ENCODE measurements around the gene RPS6KA3.

The RPS6KA3 gene

DNA sequence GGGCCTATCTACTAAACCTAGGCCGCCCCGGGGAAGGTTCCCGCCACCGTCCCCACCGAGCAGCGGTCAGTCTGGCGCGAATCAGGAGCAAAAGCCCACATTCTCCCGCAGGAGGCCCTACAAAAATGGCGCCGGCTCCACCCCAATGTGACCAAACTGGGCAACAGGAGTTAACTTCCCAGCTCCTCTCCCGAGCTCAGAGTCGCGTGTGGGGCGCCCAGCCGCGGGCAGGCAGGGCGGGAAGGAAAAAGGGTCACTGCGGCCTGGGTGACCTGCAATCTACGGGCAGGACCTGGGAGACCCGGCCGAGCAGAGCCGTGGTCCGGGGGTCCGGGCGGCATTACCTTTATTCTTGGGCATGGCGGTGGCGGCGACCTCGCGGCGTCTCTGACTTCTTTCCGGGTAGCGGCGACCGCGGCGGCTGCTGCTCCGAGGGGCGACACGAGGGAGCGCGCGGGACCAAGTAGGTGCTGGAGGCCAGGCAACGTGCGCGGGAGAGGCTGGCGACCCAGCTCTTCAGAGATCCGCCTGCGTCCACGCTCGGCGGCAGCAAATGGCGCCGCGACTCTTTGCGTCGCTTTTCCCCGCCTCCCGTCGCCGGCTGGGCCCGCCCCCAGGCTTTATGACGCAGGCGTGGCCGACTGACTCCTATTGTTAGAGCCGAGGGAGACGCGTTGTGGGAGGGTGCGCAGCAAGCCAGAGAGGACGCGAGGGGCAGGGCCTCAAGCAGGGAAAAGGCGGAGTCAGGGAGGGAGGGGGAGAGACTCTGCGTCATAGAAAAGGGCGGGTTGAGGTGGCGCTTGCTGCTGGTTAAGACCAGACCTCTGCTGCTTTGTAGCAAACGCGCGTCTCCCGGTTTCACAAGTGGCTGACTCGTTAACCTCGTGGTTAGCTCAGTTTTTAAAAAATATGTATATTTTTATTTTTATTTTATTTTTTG is 125.2 kb downstream of the RPS6KA3 start, which contains the start of gene EIF1AX:
EIF1AX (minus strand) TSS at position 558 of the 940 bp plus-strand sequence; CDS start at position 360, 198 bp downstream.
- POLR2A ChIA-PET = no interaction called here

DNA sequence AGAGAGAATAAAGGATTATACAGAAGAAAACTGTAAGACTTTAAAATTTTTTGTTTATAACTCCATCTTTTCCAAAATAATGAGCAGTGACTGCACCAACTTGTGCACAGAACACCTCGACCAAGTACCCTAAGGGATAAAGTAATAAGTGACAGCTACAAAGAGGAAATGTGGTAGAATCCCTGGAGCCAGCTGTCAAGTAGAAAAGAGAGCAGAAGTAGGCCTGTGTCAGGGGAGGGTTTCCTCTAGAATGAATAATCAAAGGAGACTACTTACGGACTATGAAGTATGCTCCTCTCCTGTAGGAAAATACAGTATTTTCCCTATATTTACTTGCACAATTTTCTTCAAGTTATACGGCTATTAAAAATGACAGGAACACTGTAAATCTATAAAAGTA is 126.3 kb downstream of the RPS6KA3 start:
- peak in 2 of 3 donors; percentile 43 to 46 for DNase-seq
- POLR2A ChIA-PET = no interaction called here
- WGBS (ENCODE audit: insufficient coverage) = no CpG with 5 or more reads among the region's 3 CpGs
- no peaks in the 10 kb centered on the region for H3K27me3 ChIP-seq (replicated peaks in 2 of 5; ENCODE audit: control insufficient read depth in 4 of 5, insufficient read depth in 5 of 5, low read length in 4 of 5)
- H3K27ac ChIP-seq (ENCODE audit: insufficient read depth in 1 of 2, low read depth in 1 of 2, low read length in 2 of 2, poor library complexity in 1 of 2, severe bottlenecking in 2 of 2) = peak overlapping the region; percentile 68 to 88
- peaks cover 11 to 21% (median 13%) of the 10 kb centered on the region in 4 experiments for H3K4me1 ChIP-seq (ENCODE audit: control extremely low read depth in 1 of 4, control insufficient read depth in 4 of 4, insufficient read depth in 4 of 4, low read length in 3 of 4)
- no peaks in the 10 kb centered on the region for H3K9me3 ChIP-seq (ENCODE audit: control extremely low read depth in 1 of 5, control insufficient read depth in 4 of 5, insufficient read depth in 2 of 5, low read depth in 1 of 5, low read length in 4 of 5)
- peaks cover 9 to 35% (median 16%) of the 10 kb centered on the region in 4 experiments for H3K36me3 ChIP-seq (ENCODE audit: control insufficient read depth in 4 of 4, insufficient read depth in 4 of 4, low read length in 3 of 4)
- CTCF ChIA-PET = interaction anchor here (1.3 kb wide), 1 partner anchor 8 kb away, joined by 3 read pairs; no protein-coding TSS in a partner anchor
- peak overlapping the region in 6 of 7 experiments; percentile 89 to 99 (median 94) for H3K4me3 ChIP-seq (ENCODE audit: control insufficient read depth in 1 of 7, extremely low read depth in 1 of 7, insufficient read depth in 4 of 7, low read depth in 2 of 7, low read length in 6 of 7)

More for the DNA sequence above, 125.2 kb downstream of the RPS6KA3 start, which contains the start of gene EIF1AX:
- H3K27ac ChIP-seq (ENCODE audit: insufficient read depth in 1 of 2, low read depth in 1 of 2, low read length in 2 of 2, poor library complexity in 1 of 2, severe bottlenecking in 2 of 2) = peak within 1 kb of the TSS; percentile 68 to 88
- no peaks in the 10 kb centered on the region for H3K9me3 ChIP-seq (ENCODE audit: control extremely low read depth in 1 of 5, control insufficient read depth in 4 of 5, insufficient read depth in 2 of 5, low read depth in 1 of 5, low read length in 4 of 5)
- CTCF ChIA-PET = interaction anchor here (1.3 kb wide), 1 partner anchor 9 kb away, joined by 3 read pairs; no protein-coding TSS in a partner anchor
- H3K4me3 ChIP-seq (ENCODE audit: control insufficient read depth in 1 of 7, extremely low read depth in 1 of 7, insufficient read depth in 4 of 7, low read depth in 2 of 7, low read length in 6 of 7) = peak within 1 kb of the TSS; percentile 36 to 99 (median 93)
- peak; percentile 96 to 99 (median 99) for DNase-seq
- WGBS (ENCODE audit: insufficient coverage) = under 1% methylated on average over 35 of the region's 82 CpGs
- H3K4me1 ChIP-seq (ENCODE audit: control extremely low read depth in 1 of 4, control insufficient read depth in 4 of 4, insufficient read depth in 4 of 4, low read length in 3 of 4) = peaks cover 11 to 21% (median 13%) of the 10 kb centered on the region in 4 experiments
- H3K36me3 ChIP-seq (ENCODE audit: control insufficient read depth in 4 of 4, insufficient read depth in 4 of 4, low read length in 3 of 4) = peaks cover 3 to 25% (median 9%) of the 10 kb centered on the region in 4 experiments
- H3K27me3 ChIP-seq (replicated peaks in 2 of 5; ENCODE audit: control insufficient read depth in 4 of 5, insufficient read depth in 5 of 5, low read length in 4 of 5) = no peaks in the 10 kb centered on the region

DNA sequence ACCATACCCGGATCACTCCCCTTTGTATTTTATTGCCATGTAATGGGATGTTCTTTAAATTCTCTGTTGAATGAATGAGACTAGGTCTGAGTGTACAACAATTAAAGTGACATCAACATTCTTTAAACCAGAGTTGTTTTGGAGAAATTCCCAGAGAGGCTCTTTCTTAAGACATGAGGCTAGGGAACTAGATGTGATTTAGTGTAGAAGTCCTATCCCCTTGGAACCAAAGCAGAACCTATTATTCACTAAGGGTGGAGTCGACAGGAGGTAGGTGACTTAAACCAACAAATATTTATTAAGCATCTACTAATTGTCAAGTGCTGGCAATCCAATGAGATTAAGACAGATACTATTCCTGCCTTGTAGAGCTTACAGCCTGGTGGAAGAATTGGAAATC is 126.7 kb downstream of the RPS6KA3 start:
- Histone ChIP-seq H3K4me1 (ENCODE audit: control extremely low read depth in 1 of 4, control insufficient read depth in 4 of 4, insufficient read depth in 4 of 4, low read length in 3 of 4) (peaks cover 11 to 21% (median 13%) of the 10 kb centered on the region in 4 experiments), H3K4me3 (ENCODE audit: control insufficient read depth in 1 of 7, extremely low read depth in 1 of 7, insufficient read depth in 4 of 7, low read depth in 2 of 7, low read length in 6 of 7) (peak overlapping the region in 5 of 7 experiments; percentile 91 to 99 (median 96)), H3K27ac (ENCODE audit: insufficient read depth in 1 of 2, low read depth in 1 of 2, low read length in 2 of 2, poor library complexity in 1 of 2, severe bottlenecking in 2 of 2) (peak overlapping the region in 1 of 2 experiments; percentile 88), H3K36me3 (ENCODE audit: control insufficient read depth in 4 of 4, insufficient read depth in 4 of 4, low read length in 3 of 4) (peaks cover 12 to 40% (median 18%) of the 10 kb centered on the region in 4 experiments), H3K27me3 (replicated peaks in 2 of 5; ENCODE audit: control insufficient read depth in 4 of 5, insufficient read depth in 5 of 5, low read length in 4 of 5) (no peaks in the 10 kb centered on the region), H3K9me3 (ENCODE audit: control extremely low read depth in 1 of 5, control insufficient read depth in 4 of 5, insufficient read depth in 2 of 5, low read depth in 1 of 5, low read length in 4 of 5) (no peaks in the 10 kb centered on the region)
- DNase-seq = no peak
- WGBS (ENCODE audit: insufficient coverage) = no CpG with 5 or more reads among the region's 2 CpGs
- ChIA-PET CTCF (no interaction called here), POLR2A (no interaction called here)

DNA sequence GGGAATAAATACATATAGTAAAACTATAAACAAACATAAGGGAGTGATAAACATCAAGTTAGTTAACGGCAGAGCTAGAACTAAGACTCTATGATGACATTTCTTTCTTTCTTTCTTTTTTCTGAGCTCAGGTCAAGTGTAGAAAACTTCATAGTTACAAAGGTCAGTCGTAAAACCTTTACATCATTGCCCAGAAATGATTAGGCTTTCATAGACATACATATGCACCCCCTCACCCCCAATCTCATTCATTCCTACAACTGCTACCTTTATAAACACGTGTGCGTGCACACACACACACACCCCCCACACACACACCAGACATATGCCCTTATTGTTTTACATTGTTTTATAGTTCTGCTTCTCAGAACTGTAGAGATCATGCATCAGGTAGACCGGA is 130.8 kb downstream of the RPS6KA3 start:
- Histone ChIP-seq H3K36me3 (ENCODE audit: control insufficient read depth in 4 of 4, insufficient read depth in 4 of 4, low read length in 3 of 4) (peaks cover 17 to 69% (median 29%) of the 10 kb centered on the region in 4 experiments), H3K27ac (ENCODE audit: insufficient read depth in 1 of 2, low read depth in 1 of 2, low read length in 2 of 2, poor library complexity in 1 of 2, severe bottlenecking in 2 of 2) (no peak overlapping the region), H3K27me3 (replicated peaks in 2 of 5; ENCODE audit: control insufficient read depth in 4 of 5, insufficient read depth in 5 of 5, low read length in 4 of 5) (no peaks in the 10 kb centered on the region), H3K4me1 (ENCODE audit: control extremely low read depth in 1 of 4, control insufficient read depth in 4 of 4, insufficient read depth in 4 of 4, low read length in 3 of 4) (peaks cover 11 to 17% (median 13%) of the 10 kb centered on the region in 4 experiments), H3K4me3 (ENCODE audit: control insufficient read depth in 1 of 7, extremely low read depth in 1 of 7, insufficient read depth in 4 of 7, low read depth in 2 of 7, low read length in 6 of 7) (no peak overlapping the region), H3K9me3 (ENCODE audit: control extremely low read depth in 1 of 5, control insufficient read depth in 4 of 5, insufficient read depth in 2 of 5, low read depth in 1 of 5, low read length in 4 of 5) (no peaks in the 10 kb centered on the region)
- ChIA-PET POLR2A (no interaction called here), CTCF (no interaction called here)
- no peak for DNase-seq
- 90% methylated on average over 4 of the region's 5 CpGs for WGBS (ENCODE audit: insufficient coverage)

DNA sequence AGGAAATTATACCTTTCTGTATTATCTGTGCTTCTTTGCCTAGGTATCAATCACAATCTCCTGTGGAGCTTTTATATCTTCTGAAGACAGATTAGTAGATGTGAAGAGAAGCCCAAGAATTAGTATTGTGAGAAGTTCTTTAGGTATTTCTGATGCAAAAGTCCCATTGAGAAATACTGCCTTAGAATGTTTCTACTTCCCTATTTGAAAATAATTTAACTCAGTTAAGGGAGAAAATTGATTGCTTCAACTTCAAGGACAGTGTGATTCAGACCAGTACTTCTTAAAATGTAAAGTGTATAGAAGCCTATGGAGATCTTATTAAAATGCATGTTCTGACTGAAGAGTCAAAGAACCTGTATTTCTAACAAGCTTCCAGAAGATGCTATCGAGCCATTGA is 134.0 kb downstream of the RPS6KA3 start:
- no peak for DNase-seq
- Histone ChIP-seq H3K36me3 (ENCODE audit: control insufficient read depth in 4 of 4, insufficient read depth in 4 of 4, low read length in 3 of 4) (peaks cover 22 to 76% (median 40%) of the 10 kb centered on the region in 4 experiments), H3K4me1 (ENCODE audit: control extremely low read depth in 1 of 4, control insufficient read depth in 4 of 4, insufficient read depth in 4 of 4, low read length in 3 of 4) (no peaks in the 10 kb centered on the region), H3K4me3 (ENCODE audit: control insufficient read depth in 1 of 7, extremely low read depth in 1 of 7, insufficient read depth in 4 of 7, low read depth in 2 of 7, low read length in 6 of 7) (no peak overlapping the region), H3K9me3 (ENCODE audit: control extremely low read depth in 1 of 5, control insufficient read depth in 4 of 5, insufficient read depth in 2 of 5, low read depth in 1 of 5, low read length in 4 of 5) (no peaks in the 10 kb centered on the region), H3K27ac (ENCODE audit: insufficient read depth in 1 of 2, low read depth in 1 of 2, low read length in 2 of 2, poor library complexity in 1 of 2, severe bottlenecking in 2 of 2) (no peak overlapping the region), H3K27me3 (replicated peaks in 2 of 5; ENCODE audit: control insufficient read depth in 4 of 5, insufficient read depth in 5 of 5, low read length in 4 of 5) (no peaks in the 10 kb centered on the region)
- CTCF ChIA-PET = interaction anchor here (1.0 kb wide), 1 partner anchor 8 kb away, joined by 3 read pairs; the partner anchor contains the start of gene EIF1AX
- 83% methylated on average over 1 of the region's 1 CpG for WGBS (ENCODE audit: insufficient coverage)
- POLR2A ChIA-PET = no interaction called here

DNA sequence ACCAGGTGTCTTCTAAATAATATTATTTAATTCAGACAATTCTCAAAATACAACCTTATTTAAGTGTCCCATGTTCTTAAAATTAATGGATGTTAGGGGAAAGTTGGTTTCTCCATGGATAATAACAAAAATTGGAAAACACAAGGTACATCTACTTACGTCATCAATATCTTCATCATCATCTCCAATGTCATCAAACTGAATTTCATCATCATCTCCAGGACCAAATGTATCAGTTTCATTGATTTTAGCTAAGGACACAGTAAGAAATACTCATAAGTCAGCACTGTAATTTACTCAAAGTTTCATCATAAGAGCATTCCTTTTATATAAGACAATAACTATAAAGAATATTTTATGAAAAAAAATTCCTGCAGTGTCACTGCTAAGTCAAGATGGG is 136.4 kb downstream of the RPS6KA3 start:
- Histone ChIP-seq H3K27me3 (replicated peaks in 2 of 5; ENCODE audit: control insufficient read depth in 4 of 5, insufficient read depth in 5 of 5, low read length in 4 of 5) (no peaks in the 10 kb centered on the region), H3K4me1 (ENCODE audit: control extremely low read depth in 1 of 4, control insufficient read depth in 4 of 4, insufficient read depth in 4 of 4, low read length in 3 of 4) (no peaks in the 10 kb centered on the region), H3K36me3 (ENCODE audit: control insufficient read depth in 4 of 4, insufficient read depth in 4 of 4, low read length in 3 of 4) (peaks cover 13 to 56% (median 28%) of the 10 kb centered on the region in 4 experiments), H3K27ac (ENCODE audit: insufficient read depth in 1 of 2, low read depth in 1 of 2, low read length in 2 of 2, poor library complexity in 1 of 2, severe bottlenecking in 2 of 2) (no peak overlapping the region), H3K4me3 (ENCODE audit: control insufficient read depth in 1 of 7, extremely low read depth in 1 of 7, insufficient read depth in 4 of 7, low read depth in 2 of 7, low read length in 6 of 7) (no peak overlapping the region), H3K9me3 (ENCODE audit: control extremely low read depth in 1 of 5, control insufficient read depth in 4 of 5, insufficient read depth in 2 of 5, low read depth in 1 of 5, low read length in 4 of 5) (no peaks in the 10 kb centered on the region)
- no peak for DNase-seq
- WGBS (ENCODE audit: insufficient coverage) = 100% methylated on average over 1 of the region's 1 CpG
- CTCF ChIA-PET = no interaction called here
- POLR2A ChIA-PET = no interaction called here

DNA sequence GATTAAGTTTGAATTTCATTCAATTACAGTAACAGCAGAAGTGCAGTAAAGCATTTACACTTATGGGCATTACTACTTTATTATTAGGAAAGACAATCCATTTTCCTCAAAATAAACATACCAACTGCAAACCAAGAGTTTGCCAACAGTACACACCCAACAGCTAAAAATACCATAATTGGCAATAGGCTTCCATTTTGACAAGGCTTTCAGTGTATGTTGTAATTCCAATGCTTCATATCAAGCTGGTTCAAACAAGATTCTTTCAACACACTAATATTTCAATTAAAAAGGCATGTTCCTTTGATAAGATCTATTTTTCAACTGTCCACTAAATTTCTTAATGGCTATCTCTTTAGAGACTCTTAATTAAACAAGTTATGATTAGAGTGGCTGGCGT is 137.2 kb downstream of the RPS6KA3 start:
- no peaks in the 10 kb centered on the region for H3K4me1 ChIP-seq (ENCODE audit: control extremely low read depth in 1 of 4, control insufficient read depth in 4 of 4, insufficient read depth in 4 of 4, low read length in 3 of 4)
- no peak overlapping the region for H3K4me3 ChIP-seq (ENCODE audit: control insufficient read depth in 1 of 7, extremely low read depth in 1 of 7, insufficient read depth in 4 of 7, low read depth in 2 of 7, low read length in 6 of 7)
- H3K27me3 ChIP-seq (replicated peaks in 2 of 5; ENCODE audit: control insufficient read depth in 4 of 5, insufficient read depth in 5 of 5, low read length in 4 of 5) = no peaks in the 10 kb centered on the region
- no peak overlapping the region for H3K27ac ChIP-seq (ENCODE audit: insufficient read depth in 1 of 2, low read depth in 1 of 2, low read length in 2 of 2, poor library complexity in 1 of 2, severe bottlenecking in 2 of 2)
- ChIA-PET POLR2A (no interaction called here), CTCF (no interaction called here)
- DNase-seq = no peak
- H3K9me3 ChIP-seq (ENCODE audit: control extremely low read depth in 1 of 5, control insufficient read depth in 4 of 5, insufficient read depth in 2 of 5, low read depth in 1 of 5, low read length in 4 of 5) = no peaks in the 10 kb centered on the region
- WGBS (ENCODE audit: insufficient coverage) = 100% methylated on average over 1 of the region's 1 CpG
- H3K36me3 ChIP-seq (ENCODE audit: control insufficient read depth in 4 of 4, insufficient read depth in 4 of 4, low read length in 3 of 4) = peaks cover 9 to 55% (median 29%) of the 10 kb centered on the region in 4 experiments

All from common myeloid progenitor, CD34-positive (primary cell).